K562 (cell line): ENCODE data around the gene TOGARAM2.

Source experiments
- E2F4 ChIP-seq: sonication (generic); formaldehyde crosslinking; IDR thresholded peaks from 2 replicates; pipeline ENCODE4 v1.8.0; 2022; ENCODE audit warnings: mild to moderate bottlenecking, low read depth, missing genetic modification reagents
- FOSL1 ChIP-seq: fragments of 200-800 bp; sonication (Bioruptor generic); conservative IDR thresholded peaks from 2 replicates; pipeline ENCODE4 v1.6.1; 2016; ENCODE audit warnings: missing genetic modification characterization, missing compliant biosample characterization

- no peak for TF ChIP-seq E2F4
- no peak for TF ChIP-seq FOSL1 (tag)
Observed at GRCh38 chr2:28972778-28973335, 8.2 kb upstream of the TOGARAM2 start.
